GM18858 (cell line): ENCODE data around the gene TIFAB.

Experiments
- ATAC-seq: cut with Tn5 transposase; IDR thresholded peaks from one replicate; pipeline ENCODE4 v1.9.1; 2021; ENCODE audit not compliant: unreplicated experiment

The TIFAB gene

DNA sequence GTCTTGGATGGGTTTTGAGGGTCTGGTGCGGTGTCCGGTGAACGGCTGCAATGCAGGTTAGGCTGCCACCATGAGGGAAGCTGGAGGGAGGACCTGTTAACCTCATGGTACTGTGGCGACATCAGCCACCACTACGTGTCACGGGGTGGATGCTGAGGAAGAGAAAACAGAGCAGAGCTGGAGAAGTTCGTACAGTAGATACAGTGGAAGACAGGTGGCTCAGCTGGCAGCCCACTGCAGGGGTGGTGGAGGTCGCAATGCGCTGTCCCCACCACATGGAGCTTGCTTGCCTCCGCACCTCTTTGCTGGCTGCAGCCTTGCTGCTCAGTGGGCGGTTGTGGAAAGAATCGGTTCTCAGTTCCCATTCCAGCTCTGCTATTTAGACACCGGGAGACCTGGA is 7.8 kb downstream of the TIFAB start:
- no peak for ATAC-seq

DNA sequence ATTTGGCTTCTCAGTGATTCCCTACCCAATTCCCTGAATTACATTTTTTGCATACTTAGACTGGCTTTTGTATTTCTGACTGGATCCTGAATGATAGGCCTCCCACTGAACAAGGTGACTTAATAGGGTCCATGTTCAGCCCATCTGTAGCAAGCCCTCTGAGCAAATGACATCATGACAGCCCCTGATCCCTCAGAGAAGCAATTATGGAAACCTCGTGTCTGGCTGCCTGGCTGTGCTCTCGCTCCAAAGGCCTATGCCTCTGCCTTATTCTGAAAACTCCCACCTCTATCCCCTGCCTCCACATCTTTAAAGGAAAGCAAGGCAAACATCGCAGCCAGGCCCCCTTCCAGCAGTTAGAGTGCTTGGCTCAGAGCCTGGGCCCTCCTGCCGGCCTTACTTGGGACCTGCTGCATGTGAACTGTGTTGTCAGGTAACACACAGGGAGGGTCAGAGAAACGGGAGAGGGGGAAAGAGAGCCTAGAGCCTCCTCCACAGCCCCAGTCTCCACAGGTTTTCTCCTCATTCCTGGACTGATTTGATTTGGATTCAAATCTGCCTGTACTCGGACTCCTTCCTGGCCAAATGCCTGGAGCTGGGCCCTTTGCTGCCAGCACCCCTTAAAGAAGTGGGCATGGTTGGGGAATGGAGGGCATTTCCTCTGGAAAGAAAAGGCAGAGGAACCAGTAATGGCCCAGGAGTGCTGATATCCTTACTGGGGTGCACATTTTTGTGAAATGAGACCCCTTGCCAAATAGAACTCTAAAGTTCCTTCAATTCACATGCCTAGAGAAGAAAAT is 8.8 kb downstream of the TIFAB start:
- no peak for ATAC-seq

GRCh38 chr5:135442431-135443160 is 9.6 kb downstream of the TIFAB start:
- no peak for ATAC-seq

- ATAC-seq = no peak
Measured at GRCh38 chr5:135441919-135442318, 10.2 kb downstream of the TIFAB start.

- ATAC-seq = no peak
Measured at GRCh38 chr5:135441350-135441831, 10.8 kb downstream of the TIFAB start.

DNA sequence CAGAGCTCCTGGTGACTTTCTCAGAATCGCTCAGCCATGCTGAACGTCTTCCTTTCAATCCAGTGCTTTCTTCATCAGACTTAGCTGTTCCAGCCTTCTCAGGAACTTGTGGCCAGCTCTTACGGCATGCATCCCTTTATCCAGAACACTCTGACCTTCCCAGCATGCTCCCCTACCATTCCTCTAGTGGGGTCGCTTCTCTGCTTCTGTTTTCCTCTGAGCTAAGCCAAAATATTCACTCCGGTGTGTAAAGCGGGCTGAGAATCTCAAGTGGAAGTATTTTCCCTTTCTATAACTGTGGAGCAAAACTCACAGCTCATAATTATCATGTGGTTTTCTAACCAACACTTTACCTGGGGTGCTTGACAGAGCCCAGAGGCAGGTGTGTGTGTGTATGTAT is 11.2 kb downstream of the TIFAB start:
- no peak for ATAC-seq

DNA sequence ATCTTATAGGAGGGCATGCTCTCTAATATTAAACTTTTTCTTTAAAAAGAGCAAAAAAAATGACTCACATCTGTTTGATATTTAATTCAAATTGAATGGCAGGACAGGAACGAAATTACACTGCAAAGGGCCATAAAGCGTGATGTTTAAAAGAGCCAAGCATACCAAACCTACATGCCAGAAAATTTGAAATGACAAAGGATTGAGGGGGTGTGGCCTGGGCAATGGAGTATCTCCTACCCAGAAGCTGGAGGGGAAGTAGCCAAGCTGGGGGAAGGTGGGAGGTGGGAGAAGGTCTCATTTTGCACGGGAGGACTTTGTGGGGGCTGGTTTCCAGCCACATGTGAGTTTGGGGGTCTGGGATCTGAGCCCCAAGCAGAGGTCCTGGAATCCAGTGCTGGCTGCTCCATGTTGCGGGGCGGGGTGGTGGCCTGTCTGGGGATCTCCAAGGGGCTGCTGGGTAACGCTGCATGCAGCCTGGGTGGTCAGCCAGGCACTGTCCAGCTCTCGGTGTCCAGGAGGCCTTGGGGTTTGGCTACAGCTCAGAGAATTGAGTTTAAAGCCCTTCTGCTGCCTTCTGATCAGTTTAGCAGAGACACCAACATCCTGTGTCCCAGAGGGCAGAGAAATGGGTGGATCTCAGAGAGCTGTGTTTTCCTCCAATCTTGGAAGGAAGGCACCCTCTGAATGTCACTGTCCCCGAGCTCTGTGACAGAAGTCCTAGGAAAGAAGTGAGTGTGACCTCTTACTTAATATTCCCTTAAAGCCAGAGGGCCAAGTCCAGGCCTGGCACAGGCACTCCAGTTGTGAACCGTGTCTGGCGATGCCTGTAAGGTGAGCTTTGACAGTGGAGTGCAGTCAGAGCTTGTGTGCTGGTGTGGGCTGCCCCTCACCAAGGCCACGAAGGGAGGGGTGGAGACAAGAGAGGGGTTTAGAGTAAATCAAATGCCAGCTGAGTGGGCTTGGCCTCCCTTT is 12.6 kb downstream of the TIFAB start:
- ATAC-seq = no peak

- no peak for ATAC-seq
Measured at GRCh38 chr5:135438636-135439221, 13.4 kb downstream of the TIFAB start.

DNA sequence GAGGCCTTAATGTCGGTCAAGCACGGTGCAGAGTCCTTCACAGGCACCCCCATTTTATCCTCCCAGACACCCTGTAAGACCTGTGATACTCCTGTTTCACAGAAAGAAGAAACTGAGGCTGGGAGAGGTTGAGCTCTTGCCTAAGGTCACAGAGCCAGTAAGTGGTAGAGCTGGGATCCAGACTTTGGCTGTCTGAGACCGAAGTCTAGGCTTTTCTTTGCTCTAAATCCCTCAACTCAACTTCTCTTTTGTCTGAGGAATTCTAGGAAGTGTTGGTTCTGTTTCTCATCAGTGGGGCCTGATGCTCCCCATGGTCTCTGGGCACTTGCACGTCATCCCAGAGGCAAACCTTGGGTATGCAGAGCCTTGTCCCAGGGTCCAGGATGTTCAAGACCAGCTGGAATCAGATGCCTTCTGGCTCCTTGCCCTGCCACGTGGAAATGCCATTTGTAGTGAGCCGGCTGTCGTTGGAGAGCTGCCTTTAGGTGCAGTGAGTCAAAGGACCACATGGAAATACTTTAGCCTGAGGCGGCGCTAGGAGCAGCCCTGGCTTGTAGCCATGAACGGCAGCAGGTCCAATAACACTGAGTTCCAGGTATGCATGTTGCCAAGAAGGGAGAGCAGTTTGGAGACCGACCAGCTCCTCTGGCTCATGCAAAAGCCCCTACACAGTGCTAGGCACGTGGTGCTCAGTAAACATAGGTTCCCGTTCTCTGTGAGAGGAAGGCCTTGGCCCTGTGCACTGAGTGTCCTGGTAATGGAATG is 14.2 kb downstream of the TIFAB start:
- no peak for ATAC-seq

DNA sequence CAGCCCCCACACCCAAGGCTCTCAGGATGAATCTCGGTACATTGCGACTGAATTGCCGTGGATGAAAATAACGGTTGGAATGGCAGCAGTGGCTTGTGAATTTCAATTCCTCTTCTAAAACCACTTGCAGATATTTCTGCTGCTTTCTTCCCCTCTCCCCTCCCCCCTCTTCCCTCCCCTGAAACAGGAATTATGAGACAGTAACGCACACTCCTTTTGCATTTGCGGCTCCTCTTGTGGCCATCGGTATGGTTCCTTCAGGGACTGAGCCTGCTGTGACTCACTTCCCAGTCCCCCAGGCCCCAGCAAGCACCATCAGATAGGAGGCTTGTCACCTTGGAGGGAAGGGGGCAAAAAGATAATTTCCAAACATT is 14.7 kb downstream of the TIFAB start:
- ATAC-seq = no peak

DNA sequence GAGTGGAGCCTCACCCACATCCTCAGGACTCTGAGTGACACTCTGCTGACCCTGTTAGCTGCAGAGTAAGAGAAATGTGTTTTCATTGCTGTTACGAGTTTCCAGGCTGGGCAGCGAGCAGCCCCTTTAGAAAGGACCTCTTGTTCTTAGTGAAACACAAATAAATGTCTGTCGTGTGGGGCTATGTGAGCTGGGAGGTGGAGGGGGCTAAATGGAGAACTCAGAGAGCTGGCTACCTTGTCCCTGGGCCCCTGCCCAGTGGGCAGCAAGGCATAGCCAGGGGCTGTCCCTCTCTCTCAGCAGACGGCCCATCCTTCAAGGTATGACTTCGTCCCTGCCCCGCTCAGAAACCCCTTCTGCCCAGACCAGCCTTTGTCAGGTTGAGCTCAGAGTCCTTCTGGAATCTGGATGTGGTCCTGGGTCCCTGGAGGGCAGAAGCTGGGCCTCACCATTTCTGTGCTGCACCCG is 15.2 kb downstream of the TIFAB start:
- ATAC-seq = no peak

DNA sequence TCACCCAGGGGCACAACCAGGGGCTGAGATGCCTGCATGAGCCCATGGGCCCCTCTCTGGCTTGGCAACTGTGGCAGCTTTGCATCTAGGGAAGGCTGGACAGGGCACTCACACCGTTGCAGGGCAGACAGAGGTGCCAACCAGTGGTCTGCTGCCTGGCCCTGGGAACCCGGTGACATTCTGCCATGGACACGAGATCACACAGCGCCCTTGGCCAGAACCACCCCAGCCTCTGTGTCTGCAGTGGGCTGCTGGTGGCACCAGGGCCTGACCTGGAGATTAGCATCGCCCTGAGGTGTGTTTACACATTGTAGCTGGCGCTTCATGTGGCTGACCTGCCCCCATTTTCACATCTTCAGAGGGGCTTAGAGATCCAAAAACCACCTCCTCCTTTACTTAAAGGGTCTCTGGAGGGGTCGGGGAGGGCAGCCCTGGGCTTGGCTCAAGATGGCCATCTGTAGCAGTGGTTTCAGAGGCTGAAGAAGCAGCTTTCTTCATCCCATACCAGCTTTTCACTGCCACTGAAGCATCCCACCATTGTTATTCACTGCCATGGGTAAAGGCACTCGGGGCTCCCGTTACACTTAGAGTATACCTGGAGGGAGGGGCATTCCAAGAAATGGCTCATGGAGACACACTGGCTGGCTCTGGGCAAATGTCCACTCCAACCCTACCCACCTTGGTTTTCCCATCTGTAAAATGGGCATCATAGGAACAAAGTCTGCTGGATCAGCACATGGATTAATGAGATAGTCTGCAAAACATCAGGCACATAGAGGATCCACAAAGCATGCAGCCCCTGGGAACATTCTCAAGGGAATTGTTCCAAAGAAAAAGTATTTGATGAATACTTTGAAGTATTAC is 16.5 kb downstream of the TIFAB start:
- ATAC-seq = no peak

DNA sequence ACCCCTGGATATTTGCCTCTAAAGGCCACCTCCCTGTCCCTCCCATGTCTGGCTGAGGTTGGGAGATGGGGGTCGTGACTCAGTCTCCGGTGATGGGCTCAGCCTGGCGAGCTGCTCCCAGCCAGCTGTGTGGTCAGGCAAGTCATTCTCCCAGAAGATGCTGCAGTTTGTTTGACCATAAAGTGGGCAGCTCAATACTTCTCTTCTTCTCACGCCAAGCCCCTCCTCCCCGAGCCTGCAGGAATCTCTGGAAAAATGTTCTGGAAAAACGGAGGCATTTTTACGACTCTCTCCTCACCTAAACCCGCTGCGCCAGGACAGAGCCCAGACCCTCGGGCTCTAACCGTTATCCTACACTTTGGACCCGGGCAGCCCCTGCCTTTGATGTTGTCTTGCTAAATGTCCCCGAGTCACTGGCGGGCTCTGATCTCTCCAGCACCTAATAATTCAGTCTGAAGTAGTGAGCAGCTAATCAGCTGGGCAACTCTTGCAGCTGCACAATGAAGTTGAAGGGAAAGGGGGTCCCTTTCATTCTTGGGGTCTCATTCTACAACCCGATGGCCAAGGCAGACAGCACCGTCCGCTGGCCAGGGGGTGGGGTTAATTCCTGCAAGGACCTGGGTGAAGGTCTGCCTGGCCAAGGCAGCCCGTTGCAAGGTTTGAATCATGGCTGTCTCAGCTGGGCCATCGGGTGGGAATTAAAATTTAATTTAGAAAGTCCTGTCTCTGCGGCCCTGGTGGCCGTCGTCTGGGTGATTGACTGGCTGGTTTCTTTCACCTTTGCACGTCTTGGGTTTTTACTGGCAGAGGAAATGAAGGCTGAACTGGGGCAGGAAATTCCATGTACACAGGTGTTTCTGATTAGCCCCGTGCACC is 17.3 kb downstream of the TIFAB start:
- no peak for ATAC-seq

DNA sequence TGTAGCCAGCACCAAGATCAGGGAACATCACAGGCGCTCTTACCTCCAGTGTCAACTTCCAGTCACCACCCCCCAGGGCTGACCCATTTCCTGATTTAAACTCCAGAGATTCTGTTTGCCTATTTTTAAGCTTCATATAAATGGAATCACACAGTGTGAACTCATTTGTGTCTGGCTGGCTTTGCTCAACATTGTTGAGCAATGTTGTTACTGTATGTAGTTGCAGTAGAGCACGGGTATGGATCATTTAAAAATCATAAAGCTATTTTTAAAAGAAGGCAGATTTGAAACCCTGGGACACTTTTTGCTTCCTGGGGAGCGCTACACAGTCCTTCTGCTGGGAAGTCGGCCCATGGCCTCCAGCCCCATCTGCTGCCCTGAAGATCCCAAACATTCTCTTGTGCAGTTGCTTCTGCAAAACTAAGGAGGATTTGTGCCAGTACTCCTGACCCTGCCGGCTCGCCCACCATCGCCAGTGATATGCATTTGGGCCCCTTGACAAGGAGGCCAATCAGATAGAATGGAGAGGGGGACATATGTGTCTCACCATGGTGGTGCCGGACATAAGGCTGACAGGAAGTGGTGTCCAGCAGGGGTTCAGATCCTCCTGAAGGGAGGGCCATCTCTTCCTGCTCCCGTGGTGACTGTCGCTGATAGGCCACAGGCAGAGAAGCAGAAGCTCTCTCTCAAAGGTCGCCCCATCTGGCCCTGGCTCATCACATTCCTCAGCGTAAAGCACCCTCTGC is 18.3 kb downstream of the TIFAB start:
- ATAC-seq = no peak

GRCh38 chr5:135432113-135432512 is 20.0 kb downstream of the TIFAB start:
- no peak for ATAC-seq

- no peak for ATAC-seq
Measured at GRCh38 chr5:135430135-135430437, 22.1 kb downstream of the TIFAB start.

DNA sequence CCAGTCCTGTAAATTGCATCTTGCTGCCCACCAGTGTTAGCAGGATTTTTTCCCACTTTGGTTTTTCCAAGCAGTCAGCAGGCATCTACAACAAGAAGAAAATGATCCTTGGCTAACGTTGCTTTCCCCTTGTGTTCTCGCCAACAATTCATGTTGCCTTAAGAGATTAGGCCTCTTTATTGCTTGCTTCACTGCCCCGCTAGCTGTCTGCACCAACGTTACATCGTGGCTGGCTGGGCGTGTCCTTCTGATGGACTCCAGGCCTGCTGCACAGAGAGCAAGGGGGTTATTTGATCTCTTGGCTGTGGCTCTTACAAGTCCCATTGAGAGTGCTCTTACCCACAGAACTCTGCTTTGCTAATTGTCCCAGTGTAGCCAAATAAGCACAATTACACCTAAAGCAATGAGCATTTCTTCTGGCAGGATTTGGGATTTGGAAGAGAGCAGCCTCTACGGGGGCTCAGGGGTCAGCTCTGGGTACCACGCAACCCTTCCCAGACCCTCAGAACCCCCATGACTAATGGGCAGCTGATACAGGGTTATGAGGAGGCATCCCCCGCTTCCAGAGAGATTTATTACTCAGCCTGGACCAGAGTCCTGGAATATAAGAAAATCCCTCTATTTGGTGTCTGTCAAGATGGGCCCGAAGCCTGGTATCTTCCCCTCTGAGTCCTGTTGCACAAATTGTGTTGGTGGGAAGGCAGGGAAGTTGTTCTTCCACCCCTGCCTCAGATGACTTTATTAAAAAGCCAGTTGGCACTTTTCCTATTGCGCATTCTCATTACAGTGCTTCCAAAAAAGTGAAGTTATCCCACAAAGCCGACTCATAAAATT is 22.6 kb downstream of the TIFAB start:
- ATAC-seq = no peak
